Hematopoietic multipotent progenitor cell treated with erythropoietin and hydrocortisone succinate and interleukin-3 and kit ligand, for 8 days (in vitro differentiated cells): ENCODE results near the gene REXO1.

Experiments used
- DNase-seq: peaks from one replicate; pipeline ENCODE4 v3.0.0-alpha.2; 2015

Gene REXO1

DNA sequence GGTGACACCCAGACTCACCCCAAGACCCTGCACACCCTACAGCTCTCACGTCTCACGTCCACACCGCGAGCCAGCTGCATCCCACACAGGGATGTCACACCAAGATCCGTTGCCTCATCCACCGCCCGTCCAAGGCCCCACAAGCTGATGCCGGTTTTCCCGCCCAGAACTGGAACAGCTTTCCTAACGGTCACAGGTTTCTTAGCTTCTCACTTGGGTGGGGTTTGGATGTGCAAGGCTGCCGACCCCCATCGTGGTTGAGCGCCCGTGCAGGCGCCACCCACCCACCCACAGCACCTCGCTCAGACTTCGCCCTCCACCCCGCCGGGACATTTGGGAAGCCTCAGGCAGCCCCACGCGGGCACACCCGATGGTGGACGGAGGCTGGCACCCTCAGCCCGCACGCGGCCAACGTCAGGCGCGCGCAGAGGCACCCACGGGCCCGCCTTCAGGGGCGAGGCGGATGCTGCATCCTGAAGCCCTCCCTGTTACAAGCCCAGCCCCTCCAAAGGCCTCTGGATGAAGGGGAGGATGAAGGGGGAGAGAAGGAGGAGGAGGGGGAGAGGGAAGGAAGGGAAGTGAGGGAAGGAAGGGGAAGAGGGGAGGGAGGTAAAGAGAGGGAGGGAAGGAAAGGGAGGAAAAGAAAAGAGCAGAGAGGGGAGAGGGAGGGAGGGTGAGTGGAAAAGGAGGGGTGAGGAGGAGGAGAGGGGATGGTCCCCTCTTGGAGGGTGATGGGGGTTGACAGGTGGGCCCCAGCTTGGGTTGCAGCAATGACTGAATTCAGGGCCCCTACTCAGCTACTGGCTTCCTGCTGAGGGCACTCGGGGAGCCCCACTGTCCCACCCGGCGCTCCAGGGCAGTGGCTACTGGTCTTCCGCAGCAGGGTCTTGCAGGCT lies 82.1 kb downstream of the REXO1 start:
- no peak for DNase-seq
